A673 (cell line): ENCODE results near the gene MROH8. TPM values are rescaled to one million over a fixed set of nuclear protein-coding genes. Genes with fewer than 3 reads are reported as not detected.

ENCODE experiments used
- BruUV-seq: library from RNA; stranded (reverse); fragments of 400-500 nt; replicated peaks from 2 replicates; lab custom pipeline; 2021; lab: Mats Ljungman, UMichigan
- CTCF ChIA-PET: fragments of 300-600 bp; sonication (Branson Sonifier 250); formaldehyde crosslinking; loops from one replicate; lab custom pipeline; 2022; ENCODE audit warnings: antibody characterized with exemption; lab: Charles Lee
- POLR2A ChIA-PET: fragments of 300-600 bp; sonication (Branson Sonifier 250); formaldehyde crosslinking; loops from one replicate; lab custom pipeline; 2022; ENCODE audit warnings: antibody characterized with exemption; ENCODE audit not compliant: low non-redundant PET; lab: Charles Lee
- DNase-seq: peaks from one replicate; pipeline ENCODE4 v3.0.0-alpha.2; 2015; ENCODE audit warnings: low spot score
- H3K27ac ChIP-seq: fragments of 200-600 bp; sonication (generic); 2 replicates; pipeline ENCODE4 v1.5.1; 2016; ENCODE audit warnings: mixed run types, low read depth, mild to moderate bottlenecking, mixed read lengths, antibody characterized with exemption, low read length; ENCODE audit not compliant: poor library complexity, severe bottlenecking
- H3K27me3 ChIP-seq: fragments of 200-600 bp; sonication (generic); replicated peaks from 2 replicates; pipeline ENCODE4 v1.6.1; 2017; ENCODE audit warnings: mixed run types, low read depth, mild to moderate bottlenecking, mixed read lengths, antibody characterized with exemption, low read length; ENCODE audit not compliant: insufficient read depth, poor library complexity
- H3K36me3 ChIP-seq: fragments of 200-600 bp; sonication (generic); 2 replicates; pipeline ENCODE4 v1.6.1; 2016; ENCODE audit warnings: mixed run types, mild to moderate bottlenecking, mixed read lengths, antibody characterized with exemption, low read length; ENCODE audit not compliant: insufficient read depth, poor library complexity, severe bottlenecking
- H3K4me1 ChIP-seq: fragments of 200-600 bp; sonication (generic); 2 replicates; pipeline ENCODE4 v1.6.1; 2017; ENCODE audit warnings: mixed run types, mild to moderate bottlenecking, mixed read lengths, antibody characterized with exemption, low read length; ENCODE audit not compliant: insufficient read depth, poor library complexity, severe bottlenecking
- H3K4me3 ChIP-seq: fragments of 200-600 bp; sonication (generic); 2 replicates; pipeline ENCODE4 v1.5.1; 2016; ENCODE audit warnings: low read depth, mixed run types, mild to moderate bottlenecking, mixed read lengths, low read length; ENCODE audit not compliant: poor library complexity, severe bottlenecking
- H3K9me3 ChIP-seq: fragments of 200-600 bp; sonication (generic); 2 replicates; pipeline ENCODE4 v1.6.1; 2016; ENCODE audit warnings: mixed run types, low read depth, mild to moderate bottlenecking, mixed read lengths, antibody characterized with exemption, low read length; ENCODE audit not compliant: poor library complexity, severe bottlenecking
- EZH2 ChIP-seq: fragments of 200-600 bp; sonication (generic); IDR thresholded peaks from 2 replicates; pipeline ENCODE4 v1.6.1; 2017; ENCODE audit warnings: borderline replicate concordance, low read depth, mild to moderate bottlenecking, mixed read lengths, antibody characterized with exemption, low read length; ENCODE audit not compliant: poor library complexity, severe bottlenecking
- intact Hi-C: fragments of 100-400 bp; cut with micrococcal nuclease; formaldehyde crosslinking; loops from one replicate; pipeline ENCODE4 v1.10.0; 2022; ENCODE audit not compliant: unreplicated experiment
- total RNA-seq: library from RNA; stranded (reverse); gene quantifications from 2 replicates; pipeline ENCODE4 v1.2.3, GENCODE V29; 2021
- TF ChIP-seq, protein P1 (sequence below): fragments of 300-800, 200-600 bp; sonication (generic); conservative IDR thresholded peaks from 2 replicates; pipeline ENCODE4 v1.5.1; 2017; ENCODE audit warnings: low read depth, mild to moderate bottlenecking, antibody characterized with exemption, low read length, moderate library complexity, mixed read lengths

Gene MROH8
- total RNA-seq, 1 experiment from 2014 or later, result 1.6 TPM

DNA sequence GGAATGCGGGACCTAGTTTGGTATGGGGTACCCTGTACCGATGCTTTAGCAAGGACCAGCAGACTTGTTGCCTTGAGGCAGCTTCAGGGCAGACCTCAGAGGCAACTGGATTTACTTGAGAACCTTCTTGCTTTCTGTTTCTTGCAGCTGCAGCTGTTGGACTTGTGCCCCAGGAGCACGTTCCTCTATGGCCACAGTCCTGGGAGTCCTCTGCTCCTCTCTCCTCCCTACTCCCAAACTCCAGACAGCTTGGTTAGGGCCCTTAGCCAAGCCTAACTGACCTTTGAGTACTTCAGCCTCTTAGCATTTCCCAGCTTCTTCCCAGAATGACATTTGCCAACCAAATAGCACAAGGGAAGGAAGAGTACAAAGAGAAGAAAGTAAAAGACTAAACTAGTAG is 47.5 kb upstream of the MROH8 start:
- no peak for DNase-seq
- intact Hi-C loops, result no loop called here
- Histone ChIP-seq H3K36me3 (peaks cover 94% of the 10 kb centered on the region), H3K27me3 (no peaks in the 10 kb centered on the region), H3K4me1 (no peaks in the 10 kb centered on the region), H3K9me3 (no peaks in the 10 kb centered on the region), H3K4me3 (no peak overlapping the region), H3K27ac (no peak overlapping the region)
- ChIA-PET CTCF (no interaction called here), POLR2A (no interaction called here)
- no peak for TF ChIP-seq EZH2
- TF ChIP-seq, protein P1, sequence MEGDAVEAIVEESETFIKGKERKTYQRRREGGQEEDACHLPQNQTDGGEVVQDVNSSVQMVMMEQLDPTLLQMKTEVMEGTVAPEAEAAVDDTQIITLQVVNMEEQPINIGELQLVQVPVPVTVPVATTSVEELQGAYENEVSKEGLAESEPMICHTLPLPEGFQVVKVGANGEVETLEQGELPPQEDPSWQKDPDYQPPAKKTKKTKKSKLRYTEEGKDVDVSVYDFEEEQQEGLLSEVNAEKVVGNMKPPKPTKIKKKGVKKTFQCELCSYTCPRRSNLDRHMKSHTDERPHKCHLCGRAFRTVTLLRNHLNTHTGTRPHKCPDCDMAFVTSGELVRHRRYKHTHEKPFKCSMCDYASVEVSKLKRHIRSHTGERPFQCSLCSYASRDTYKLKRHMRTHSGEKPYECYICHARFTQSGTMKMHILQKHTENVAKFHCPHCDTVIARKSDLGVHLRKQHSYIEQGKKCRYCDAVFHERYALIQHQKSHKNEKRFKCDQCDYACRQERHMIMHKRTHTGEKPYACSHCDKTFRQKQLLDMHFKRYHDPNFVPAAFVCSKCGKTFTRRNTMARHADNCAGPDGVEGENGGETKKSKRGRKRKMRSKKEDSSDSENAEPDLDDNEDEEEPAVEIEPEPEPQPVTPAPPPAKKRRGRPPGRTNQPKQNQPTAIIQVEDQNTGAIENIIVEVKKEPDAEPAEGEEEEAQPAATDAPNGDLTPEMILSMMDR, result no peak
- no TSS peak for BruUV-seq

GRCh38 chr20:37225146-37225545 is 45.8 kb upstream of the MROH8 start:
- DNase-seq, result no peak
- intact Hi-C loops, result no loop called here
- ChIA-PET CTCF (no interaction called here), POLR2A (no interaction called here)
- Histone ChIP-seq H3K27me3 (no peaks in the 10 kb centered on the region), H3K9me3 (no peaks in the 10 kb centered on the region), H3K4me3 (no peak overlapping the region), H3K27ac (no peak overlapping the region), H3K4me1 (no peaks in the 10 kb centered on the region), H3K36me3 (peaks cover 76% of the 10 kb centered on the region)
- no TSS peak for BruUV-seq
- no peak for TF ChIP-seq EZH2
- TF ChIP-seq, protein P1, result no peak

DNA sequence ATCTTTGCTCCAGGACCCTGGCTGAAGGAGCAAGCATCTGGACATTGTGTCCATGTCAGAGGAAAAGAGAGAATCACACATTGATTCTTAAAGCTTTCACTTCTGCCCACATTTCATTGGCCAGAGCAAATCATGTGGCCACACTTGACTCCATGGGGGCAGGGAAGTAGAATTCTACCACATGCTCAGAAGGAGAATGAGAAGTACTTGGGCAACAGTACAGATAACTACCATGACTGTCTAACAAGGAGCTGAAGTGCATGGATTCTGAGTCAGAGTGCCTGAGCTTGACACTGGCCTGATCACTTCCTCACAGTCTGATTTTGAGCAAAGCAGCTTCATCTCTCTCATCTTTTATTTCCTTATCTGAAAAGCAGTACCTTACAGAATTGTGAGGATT is 43.7 kb upstream of the MROH8 start:
- Histone ChIP-seq H3K27me3 (no peaks in the 10 kb centered on the region), H3K4me3 (no peak overlapping the region), H3K9me3 (no peaks in the 10 kb centered on the region), H3K4me1 (no peaks in the 10 kb centered on the region), H3K36me3 (peaks cover 65% of the 10 kb centered on the region), H3K27ac (no peak overlapping the region)
- TF ChIP-seq EZH2, result no peak
- TF ChIP-seq, protein P1, result no peak
- intact Hi-C loops, result no loop called here
- POLR2A ChIA-PET, result no interaction called here
- BruUV-seq, result no TSS peak
- DNase-seq, result peak; percentile 4
- CTCF ChIA-PET, result interaction anchor here (0.6 kb wide), 1 partner anchor 310 kb away, joined by 6 read pairs; no protein-coding TSS in a partner anchor
